ENCODE results near the gene NFASC. TPM values are rescaled to one million over a fixed set of nuclear protein-coding genes. Genes with fewer than 3 reads are reported as not detected.

Gene NFASC
- total and polyA plus RNA-seq, 7 donors, result 0.46 to 105 (median 17.6) TPM

GRCh38 chr1:204929487-204930154, 59.0 kb downstream of the NFASC start:
- intact Hi-C loops (cut with DNase I), result no loop called here
- Histone ChIP-seq H3K36me3 (no peaks in the 10 kb centered on the region), H3K27ac (no peak overlapping the region), H3K4me3 (no peak overlapping the region), H3K4me1 (no peaks in the 10 kb centered on the region), H3K27me3 (no peaks in the 10 kb centered on the region), H3K9me3 (no peaks in the 10 kb centered on the region)
- WGBS, 2 donors, result 84 to 88% methylated on average over 6 of the region's 6 CpGs
- peak; percentile 27 for DNase-seq
- TF ChIP-seq POLR2AphosphoS5 (IDR thresholded peaks at IDR 0.05) (no peak), EP300 (IDR thresholded peaks at IDR 0.05) (no peak), POLR2A (IDR thresholded peaks at IDR 0.05) (no peak)
- TF ChIP-seq, protein P1, sequence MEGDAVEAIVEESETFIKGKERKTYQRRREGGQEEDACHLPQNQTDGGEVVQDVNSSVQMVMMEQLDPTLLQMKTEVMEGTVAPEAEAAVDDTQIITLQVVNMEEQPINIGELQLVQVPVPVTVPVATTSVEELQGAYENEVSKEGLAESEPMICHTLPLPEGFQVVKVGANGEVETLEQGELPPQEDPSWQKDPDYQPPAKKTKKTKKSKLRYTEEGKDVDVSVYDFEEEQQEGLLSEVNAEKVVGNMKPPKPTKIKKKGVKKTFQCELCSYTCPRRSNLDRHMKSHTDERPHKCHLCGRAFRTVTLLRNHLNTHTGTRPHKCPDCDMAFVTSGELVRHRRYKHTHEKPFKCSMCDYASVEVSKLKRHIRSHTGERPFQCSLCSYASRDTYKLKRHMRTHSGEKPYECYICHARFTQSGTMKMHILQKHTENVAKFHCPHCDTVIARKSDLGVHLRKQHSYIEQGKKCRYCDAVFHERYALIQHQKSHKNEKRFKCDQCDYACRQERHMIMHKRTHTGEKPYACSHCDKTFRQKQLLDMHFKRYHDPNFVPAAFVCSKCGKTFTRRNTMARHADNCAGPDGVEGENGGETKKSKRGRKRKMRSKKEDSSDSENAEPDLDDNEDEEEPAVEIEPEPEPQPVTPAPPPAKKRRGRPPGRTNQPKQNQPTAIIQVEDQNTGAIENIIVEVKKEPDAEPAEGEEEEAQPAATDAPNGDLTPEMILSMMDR (IDR thresholded peaks at IDR 0.05), result no peak

DNA sequence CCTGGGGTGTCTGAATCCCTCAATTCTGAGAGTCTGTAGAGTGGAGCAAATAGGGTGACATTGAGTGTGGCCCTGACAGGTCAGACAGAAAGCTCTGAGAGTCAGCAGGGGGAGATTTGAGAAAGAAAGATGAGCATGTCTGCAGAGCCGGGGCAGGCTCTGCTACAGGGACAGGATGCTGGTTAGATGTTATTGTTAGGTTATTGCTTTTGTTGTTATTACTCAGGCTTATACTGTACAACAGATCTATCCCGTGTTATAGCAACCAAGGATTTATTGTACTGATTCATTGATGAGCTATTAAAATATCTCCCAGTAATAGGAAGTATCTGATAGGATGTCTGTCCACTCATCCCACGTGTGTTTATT, 59.5 kb downstream of the NFASC start:
- TF ChIP-seq POLR2A (IDR thresholded peaks at IDR 0.05) (no peak), EP300 (IDR thresholded peaks at IDR 0.05) (no peak), POLR2AphosphoS5 (IDR thresholded peaks at IDR 0.05) (no peak)
- TF ChIP-seq, protein P1 (IDR thresholded peaks at IDR 0.05), result no peak
- Histone ChIP-seq H3K27ac (no peak overlapping the region), H3K9me3 (no peaks in the 10 kb centered on the region), H3K36me3 (no peaks in the 10 kb centered on the region), H3K27me3 (no peaks in the 10 kb centered on the region), H3K4me3 (no peak overlapping the region), H3K4me1 (no peaks in the 10 kb centered on the region)
- intact Hi-C loops (cut with DNase I), result no loop called here
- WGBS, 2 donors, result 81 to 85% methylated on average over 3 of the region's 3 CpGs
- DNase-seq, result no peak

- Histone ChIP-seq H3K27ac (no peak overlapping the region), H3K4me1 (no peaks in the 10 kb centered on the region), H3K36me3 (no peaks in the 10 kb centered on the region), H3K4me3 (no peak overlapping the region), H3K9me3 (no peaks in the 10 kb centered on the region), H3K27me3 (no peaks in the 10 kb centered on the region)
- intact Hi-C loops (cut with DNase I), result no loop called here
- 81 to 85% methylated on average over 1 of the region's 1 CpG for WGBS, 2 donors
- DNase-seq, result no peak
- no peak for TF ChIP-seq POLR2A (IDR thresholded peaks at IDR 0.05)
- TF ChIP-seq, protein P1 (IDR thresholded peaks at IDR 0.05), result no peak
- TF ChIP-seq EP300 (IDR thresholded peaks at IDR 0.05), result no peak
- no peak for TF ChIP-seq POLR2AphosphoS5 (IDR thresholded peaks at IDR 0.05)
Observed at GRCh38 chr1:204931313-204931712, 60.7 kb downstream of the NFASC start.

- intact Hi-C loops (cut with DNase I), result no loop called here
- no peaks in the 10 kb centered on the region for H3K27me3 ChIP-seq
- H3K4me1 ChIP-seq, result no peaks in the 10 kb centered on the region
- H3K9me3 ChIP-seq, result no peaks in the 10 kb centered on the region
- no peak overlapping the region for H3K27ac ChIP-seq
- DNase-seq, result no peak
- no peak overlapping the region for H3K4me3 ChIP-seq
- no peaks in the 10 kb centered on the region for H3K36me3 ChIP-seq
- TF ChIP-seq POLR2A (IDR thresholded peaks at IDR 0.05) (no peak), POLR2AphosphoS5 (IDR thresholded peaks at IDR 0.05) (no peak), EP300 (IDR thresholded peaks at IDR 0.05) (no peak)
- TF ChIP-seq, protein P1 (IDR thresholded peaks at IDR 0.05), result no peak
- 90 to 92% methylated on average over 7 of the region's 7 CpGs for WGBS, 2 donors
Observed at GRCh38 chr1:204931768-204932572, 61.3 kb downstream of the NFASC start.

Measured in sigmoid colon (tissue), 7 donors.